Central memory CD8-positive, alpha-beta T cell (primary cell): Measurements from ENCODE around the gene DSG3.
"Not testable (repeated sequence)": the region's sequence is repeated elsewhere in the genome, so short reads cannot be mapped to it uniquely, and the experiment has no call there.

Source experiments
- ATAC-seq: fragments of 150-1000 bp; cut with Tn5 transposase; replicated peaks from 2 replicates; pipeline ENCODE4 v1.10.0; 2022; ENCODE audit warnings: mild to moderate bottlenecking, moderate FRiP score, moderate number of reproducible peaks; ENCODE audit not compliant: poor library complexity, severe bottlenecking; ENCODE audit errors: extremely low read depth
- DNase-seq, 2 donors: peaks; one replicate each; pipeline ENCODE4 v3.0.0; 2021; ENCODE audit warnings: low spot score in 2 of 2
- H3K27ac Mint-ChIP-seq: one replicate; pipeline ENCODE4 v1.8.0; 2022; ENCODE audit warnings: low read depth, mild to moderate bottlenecking, moderate library complexity, mixed read lengths
- H3K27me3 Mint-ChIP-seq: one replicate; pipeline ENCODE4 v1.8.0; 2022; ENCODE audit warnings: mixed read lengths
- H3K36me3 Mint-ChIP-seq: one replicate; pipeline ENCODE4 v1.8.0; 2022; ENCODE audit warnings: mild to moderate bottlenecking, moderate library complexity, mixed read lengths; ENCODE audit not compliant: insufficient read depth
- H3K4me1 Mint-ChIP-seq: one replicate; pipeline ENCODE4 v1.8.0; 2022; ENCODE audit warnings: mixed read lengths
- H3K4me3 Mint-ChIP-seq: one replicate; pipeline ENCODE4 v1.8.0; 2022; ENCODE audit warnings: mild to moderate bottlenecking, moderate library complexity, mixed read lengths
- H3K9me3 Mint-ChIP-seq: one replicate; pipeline ENCODE4 v1.8.0; 2022; ENCODE audit warnings: mixed read lengths

DSG3 gene

DNA sequence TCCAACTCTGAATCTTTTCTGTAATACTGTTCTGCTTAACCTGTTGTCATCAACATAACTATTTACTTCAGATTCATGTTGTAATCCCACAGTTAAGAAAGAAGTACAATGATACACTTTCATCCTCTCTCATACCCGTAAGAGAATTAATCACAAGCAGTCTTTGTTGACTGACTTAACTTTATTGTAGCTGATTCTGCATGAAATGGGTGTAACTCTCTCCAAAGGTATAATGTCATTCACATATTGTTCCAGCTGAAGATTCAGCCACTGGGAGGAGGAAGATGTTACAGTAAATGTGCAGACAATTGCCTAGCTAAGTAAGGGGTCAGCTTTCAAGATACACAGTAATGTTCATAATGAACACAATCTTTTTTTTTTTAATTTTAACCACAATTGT is 36.9 kb downstream of the DSG3 start:
- DNase-seq (no peak), ATAC-seq (no peak)
- Mint-ChIP-seq H3K27me3 (peaks cover 14% of the 10 kb centered on the region), H3K36me3 (no peaks in the 10 kb centered on the region), H3K4me3 (no peak overlapping the region), H3K9me3 (no peaks in the 10 kb centered on the region), H3K27ac (no peak overlapping the region), H3K4me1 (no peaks in the 10 kb centered on the region)

DNA sequence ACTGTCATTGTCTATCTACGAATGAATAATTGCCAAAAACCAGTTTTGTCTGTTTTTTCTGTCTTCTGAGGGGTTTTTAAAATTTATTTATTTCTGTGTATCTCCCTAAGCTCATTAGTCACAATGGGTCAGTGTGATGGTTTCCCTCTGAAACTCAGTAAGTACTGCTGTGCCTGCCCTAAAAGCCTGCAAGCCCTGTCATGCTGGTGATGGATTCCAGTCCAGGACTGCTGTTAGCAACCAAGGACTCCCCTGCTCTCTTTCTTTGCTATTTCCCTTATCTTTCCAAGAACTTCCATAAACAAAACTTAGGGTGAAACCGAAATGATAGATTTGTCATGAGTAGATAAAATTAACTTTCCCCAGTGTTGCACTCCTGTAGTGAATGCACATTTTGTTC is 38.6 kb downstream of the DSG3 start:
- Mint-ChIP-seq H3K36me3 (no peaks in the 10 kb centered on the region), H3K27me3 (peaks cover 14% of the 10 kb centered on the region), H3K4me3 (no peak overlapping the region), H3K27ac (no peak overlapping the region), H3K9me3 (no peaks in the 10 kb centered on the region), H3K4me1 (no peaks in the 10 kb centered on the region)
- ATAC-seq (no peak), DNase-seq (no peak)

DNA sequence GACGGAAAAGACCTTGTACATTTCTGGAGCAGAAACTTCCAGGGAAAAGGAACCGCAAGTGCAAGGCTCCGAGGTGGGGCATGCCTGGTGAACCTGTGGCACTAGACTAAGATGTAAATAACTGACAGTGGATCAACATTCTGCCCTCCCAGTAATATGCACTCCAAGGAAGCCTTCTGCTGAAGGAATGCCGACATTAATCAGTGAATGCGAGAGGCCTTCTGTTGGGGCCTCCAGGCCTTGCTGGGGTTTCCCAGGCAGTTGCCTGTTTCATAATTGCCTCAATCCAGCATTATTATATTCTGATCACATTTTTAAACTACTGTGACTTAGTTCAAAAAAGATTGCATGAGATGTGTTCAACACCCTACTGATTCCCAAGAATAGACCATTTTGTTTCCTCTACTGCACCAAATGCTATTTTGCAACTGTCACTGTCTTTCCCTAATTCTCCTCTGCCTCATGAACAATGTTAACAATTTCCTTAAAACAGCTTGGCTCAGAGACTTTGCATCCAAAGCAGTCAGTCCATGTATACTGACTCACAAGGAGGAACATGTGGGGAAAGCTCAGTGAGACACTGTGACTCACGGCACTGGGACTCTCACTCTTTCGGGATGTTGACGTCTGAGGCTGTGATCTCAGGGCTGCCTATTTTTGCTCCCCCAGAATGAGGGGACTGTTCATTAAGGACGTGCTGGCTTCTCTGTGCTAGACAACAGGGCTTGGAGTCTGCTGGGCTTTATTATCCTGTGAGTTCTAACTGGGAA is 39.9 kb downstream of the DSG3 start:
- no peak overlapping the region for H3K27ac Mint-ChIP-seq
- H3K36me3 Mint-ChIP-seq: no peaks in the 10 kb centered on the region
- no peaks in the 10 kb centered on the region for H3K4me1 Mint-ChIP-seq
- DNase-seq (no peak), ATAC-seq (no peak)
- peaks cover 14% of the 10 kb centered on the region for H3K27me3 Mint-ChIP-seq
- H3K9me3 Mint-ChIP-seq: no peaks in the 10 kb centered on the region
- no peak overlapping the region for H3K4me3 Mint-ChIP-seq

DNA sequence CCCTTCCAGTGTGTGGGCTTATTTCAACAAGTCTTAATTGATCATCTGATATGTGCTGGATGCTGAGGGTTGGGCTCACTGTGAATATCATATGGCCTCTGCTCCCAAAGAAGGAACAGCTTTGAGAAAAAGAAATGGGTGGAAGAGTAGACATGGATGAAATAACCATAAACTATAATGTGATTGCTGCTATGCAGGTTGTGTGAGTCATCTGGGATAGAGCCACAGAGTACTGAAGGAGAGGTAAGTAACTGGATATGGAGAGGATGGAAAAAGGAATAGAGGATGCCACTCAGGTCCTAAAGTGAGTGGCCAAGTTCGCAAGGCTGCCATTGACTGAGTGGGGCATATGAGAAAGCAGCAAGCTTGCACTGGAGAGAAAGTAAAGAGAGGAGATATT is 41.8 kb downstream of the DSG3 start:
- Mint-ChIP-seq H3K4me1 (no peaks in the 10 kb centered on the region), H3K27me3 (peaks cover 15% of the 10 kb centered on the region), H3K36me3 (no peaks in the 10 kb centered on the region), H3K9me3 (no peaks in the 10 kb centered on the region), H3K27ac (no peak overlapping the region), H3K4me3 (no peak overlapping the region)
- ATAC-seq (no peak), DNase-seq (no peak)

DNA sequence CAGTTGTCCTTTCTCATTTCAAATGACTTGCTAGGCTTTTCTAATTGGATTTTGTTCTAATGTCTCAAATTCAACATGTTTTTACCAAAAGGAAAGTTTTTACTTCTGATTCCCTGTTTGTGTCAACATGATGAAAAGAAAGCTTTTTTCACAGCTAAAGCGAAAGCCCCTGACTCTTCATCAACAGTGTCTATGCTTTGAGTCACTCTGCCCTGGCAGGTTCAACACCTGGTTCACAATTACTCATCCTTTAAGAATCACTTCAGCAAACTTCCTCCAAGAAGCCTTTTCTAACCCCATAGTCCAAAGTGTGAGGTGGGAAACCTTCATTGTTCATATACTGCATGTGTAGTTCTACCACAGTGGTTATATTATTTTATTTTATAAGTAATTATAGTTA is 42.8 kb downstream of the DSG3 start:
- H3K27me3 Mint-ChIP-seq: peaks cover 26% of the 10 kb centered on the region
- no peaks in the 10 kb centered on the region for H3K4me1 Mint-ChIP-seq
- DNase-seq (no peak), ATAC-seq (no peak)
- no peak overlapping the region for H3K27ac Mint-ChIP-seq
- H3K4me3 Mint-ChIP-seq: no peak overlapping the region
- H3K36me3 Mint-ChIP-seq: no peaks in the 10 kb centered on the region
- no peaks in the 10 kb centered on the region for H3K9me3 Mint-ChIP-seq

DNA sequence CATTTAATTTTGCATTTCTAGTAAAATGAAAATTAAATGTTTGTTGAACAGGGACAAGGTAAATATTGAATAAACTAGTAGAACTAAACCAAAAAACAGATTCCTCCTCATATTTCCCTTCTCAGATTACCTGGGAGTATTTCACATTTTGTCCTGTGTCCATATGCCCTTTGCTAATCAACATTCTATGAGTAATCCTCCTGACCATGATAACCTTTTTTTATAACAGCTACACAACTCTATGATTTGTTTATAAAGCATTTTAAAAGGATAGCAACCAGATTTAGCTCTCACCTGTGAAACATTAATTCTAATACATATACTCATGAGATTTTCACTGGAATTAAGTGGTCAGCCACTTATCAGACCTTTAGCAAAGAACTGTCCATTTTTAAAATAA is 43.3 kb downstream of the DSG3 start:
- no peak for DNase-seq
- no peak for ATAC-seq
- Mint-ChIP-seq H3K27ac (no peak overlapping the region), H3K27me3 (peaks cover 30% of the 10 kb centered on the region), H3K4me1 (no peaks in the 10 kb centered on the region), H3K9me3 (no peaks in the 10 kb centered on the region), H3K4me3 (no peak overlapping the region), H3K36me3 (no peaks in the 10 kb centered on the region)

DNA sequence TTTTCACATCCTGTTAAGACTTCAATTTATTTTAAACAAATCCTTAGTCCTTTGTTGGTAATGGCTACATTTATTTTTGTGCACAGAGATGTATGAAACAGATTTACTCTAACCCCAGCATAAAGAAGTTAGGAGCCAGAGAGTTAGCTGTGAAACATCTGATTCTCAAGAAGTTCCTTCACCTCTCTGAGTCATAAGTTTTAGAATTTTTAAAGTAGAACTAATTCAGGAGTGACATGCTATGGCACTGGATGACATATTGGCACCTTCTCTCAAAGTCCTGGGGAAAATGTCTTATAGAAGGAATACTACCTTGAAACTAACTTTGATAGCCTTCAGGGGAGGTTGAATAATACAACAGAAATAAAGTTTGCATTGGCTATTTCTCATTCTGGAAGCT is 44.0 kb downstream of the DSG3 start:
- Mint-ChIP-seq H3K4me3 (no peak overlapping the region), H3K36me3 (no peaks in the 10 kb centered on the region), H3K4me1 (no peaks in the 10 kb centered on the region), H3K27me3 (peaks cover 30% of the 10 kb centered on the region), H3K9me3 (no peaks in the 10 kb centered on the region), H3K27ac (no peak overlapping the region)
- ATAC-seq (no peak), DNase-seq (no peak)

DNA sequence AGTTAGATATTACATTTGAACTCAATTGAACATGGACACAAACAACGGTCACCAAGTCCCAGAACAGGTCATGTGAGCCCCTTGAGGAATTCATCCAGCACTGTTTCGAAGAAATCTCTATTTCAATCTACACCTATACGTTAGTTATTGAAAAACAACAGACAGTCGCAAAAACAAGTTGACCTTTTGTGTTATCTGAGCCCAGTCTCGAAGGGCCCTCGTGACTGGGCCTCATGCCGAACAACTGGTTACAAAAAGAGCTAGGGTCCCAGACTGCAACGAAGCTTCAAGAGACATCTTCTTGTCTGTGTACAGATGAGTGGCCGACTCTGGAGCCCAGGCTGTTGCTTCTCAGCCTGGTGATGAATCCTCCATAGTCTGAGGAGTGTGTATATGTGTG is 45.1 kb downstream of the DSG3 start:
- no peak for ATAC-seq
- Mint-ChIP-seq H3K27me3 (peaks cover 34% of the 10 kb centered on the region), H3K4me3 (no peak overlapping the region), H3K4me1 (no peaks in the 10 kb centered on the region), H3K9me3 (no peaks in the 10 kb centered on the region), H3K36me3 (no peaks in the 10 kb centered on the region), H3K27ac (no peak overlapping the region)
- no peak for DNase-seq

DNA sequence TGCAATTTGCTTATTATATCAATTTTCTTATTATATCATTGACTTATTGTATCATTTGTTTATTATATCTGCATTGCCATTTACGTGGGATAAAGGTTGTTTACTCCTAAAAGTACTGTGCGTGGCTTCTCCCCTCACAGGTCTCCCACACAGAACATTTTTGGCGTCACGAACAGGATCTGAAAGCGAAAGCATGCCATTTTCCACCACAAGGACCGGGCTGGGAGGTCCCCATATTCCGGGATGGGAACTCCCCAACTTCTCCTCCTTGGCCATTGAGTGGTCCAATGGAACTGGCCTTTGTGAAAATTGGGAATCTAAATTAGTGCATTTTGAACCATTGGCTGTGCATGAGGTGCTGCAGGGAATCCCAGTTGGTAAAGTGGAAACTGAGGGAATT is 45.6 kb downstream of the DSG3 start:
- H3K4me3 Mint-ChIP-seq: no peak overlapping the region
- ATAC-seq: no peak
- peaks cover 34% of the 10 kb centered on the region for H3K27me3 Mint-ChIP-seq
- H3K9me3 Mint-ChIP-seq: no peaks in the 10 kb centered on the region
- no peak for DNase-seq
- H3K27ac Mint-ChIP-seq: no peak overlapping the region
- H3K36me3 Mint-ChIP-seq: no peaks in the 10 kb centered on the region
- H3K4me1 Mint-ChIP-seq: no peaks in the 10 kb centered on the region

DNA sequence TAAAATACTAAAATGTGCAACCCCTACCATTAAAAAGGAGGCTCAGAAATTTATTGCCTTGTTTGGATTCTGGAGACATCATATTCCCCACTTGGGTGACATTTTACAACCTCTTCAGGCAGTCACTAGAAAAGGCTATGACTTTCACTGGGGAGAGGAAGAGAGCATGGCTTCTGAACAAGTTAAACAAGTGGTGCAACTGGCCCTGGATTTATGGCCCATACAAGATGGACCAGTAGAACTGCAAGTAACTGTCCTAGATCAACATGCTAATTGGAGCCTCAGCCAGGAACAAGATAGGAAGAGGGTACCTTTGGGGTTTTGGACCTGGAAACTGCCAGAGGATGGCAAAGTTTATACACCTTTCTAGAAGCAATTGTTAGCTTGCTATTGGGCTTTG is 46.4 kb downstream of the DSG3 start:
- Mint-ChIP-seq H3K36me3 (no peaks in the 10 kb centered on the region), H3K4me1 (no peaks in the 10 kb centered on the region), H3K27me3 (peaks cover 39% of the 10 kb centered on the region), H3K9me3 (no peaks in the 10 kb centered on the region), H3K4me3 (no peak overlapping the region), H3K27ac (no peak overlapping the region)
- no peak for DNase-seq
- ATAC-seq: no peak

DNA sequence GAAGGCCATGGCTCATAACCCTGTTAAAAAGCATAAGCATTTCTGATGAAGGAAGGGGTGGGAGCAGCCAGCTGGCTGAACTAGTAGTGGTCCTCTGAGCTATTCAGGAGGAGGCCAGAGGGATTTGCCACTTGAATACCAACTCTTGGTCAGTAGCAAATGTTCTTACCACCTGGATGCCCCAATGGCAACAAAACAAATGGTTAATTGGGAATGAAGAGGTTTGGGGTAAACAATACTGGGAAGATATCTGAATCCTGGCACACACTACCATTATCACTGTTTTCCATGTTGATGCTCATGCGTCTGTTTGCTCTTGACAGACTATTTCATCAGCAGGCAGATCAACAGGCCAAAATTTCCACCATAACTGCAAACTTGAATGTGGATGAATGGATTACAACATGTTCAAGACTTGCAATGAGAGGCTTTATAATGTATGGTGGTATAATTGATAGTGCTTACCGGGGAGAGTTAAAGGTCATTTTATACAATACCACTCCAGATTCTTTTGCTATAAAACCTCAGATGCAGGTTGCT is 47.2 kb downstream of the DSG3 start:
- ATAC-seq, H3K9me3 Mint-ChIP-seq, H3K36me3 Mint-ChIP-seq, H3K4me1 Mint-ChIP-seq, H3K27ac Mint-ChIP-seq, DNase-seq, H3K4me3 Mint-ChIP-seq: not testable (repeated sequence)
- peaks cover 46% of the 10 kb centered on the region for H3K27me3 Mint-ChIP-seq

DNA sequence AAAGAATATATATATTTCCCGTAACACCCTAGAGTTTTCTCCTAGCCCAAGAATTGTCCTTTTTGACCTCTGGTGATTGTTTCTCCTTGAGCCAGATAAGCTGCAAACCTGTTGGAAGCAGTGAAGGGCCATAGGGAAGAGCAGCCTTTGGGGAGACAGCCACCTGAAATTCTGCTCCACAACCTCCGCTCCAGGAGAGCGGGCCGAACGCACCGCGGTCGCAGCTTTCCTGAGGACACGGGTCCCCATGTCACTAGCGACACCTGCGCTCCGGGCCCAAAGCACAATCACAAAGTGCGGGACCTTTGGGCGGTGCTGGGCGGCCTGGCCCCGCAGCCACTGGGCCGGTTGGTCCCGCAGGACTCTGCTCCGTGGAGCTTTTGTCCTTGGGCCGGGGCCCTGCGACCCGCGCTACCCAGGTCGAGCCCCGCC is 49.9 kb downstream of the DSG3 start:
- no peak for ATAC-seq
- Mint-ChIP-seq H3K36me3 (no peaks in the 10 kb centered on the region), H3K4me3 (no peak overlapping the region), H3K9me3 (no peaks in the 10 kb centered on the region), H3K27ac (no peak overlapping the region), H3K4me1 (no peaks in the 10 kb centered on the region), H3K27me3 (peaks cover 57% of the 10 kb centered on the region)
- DNase-seq: no peak

DNA sequence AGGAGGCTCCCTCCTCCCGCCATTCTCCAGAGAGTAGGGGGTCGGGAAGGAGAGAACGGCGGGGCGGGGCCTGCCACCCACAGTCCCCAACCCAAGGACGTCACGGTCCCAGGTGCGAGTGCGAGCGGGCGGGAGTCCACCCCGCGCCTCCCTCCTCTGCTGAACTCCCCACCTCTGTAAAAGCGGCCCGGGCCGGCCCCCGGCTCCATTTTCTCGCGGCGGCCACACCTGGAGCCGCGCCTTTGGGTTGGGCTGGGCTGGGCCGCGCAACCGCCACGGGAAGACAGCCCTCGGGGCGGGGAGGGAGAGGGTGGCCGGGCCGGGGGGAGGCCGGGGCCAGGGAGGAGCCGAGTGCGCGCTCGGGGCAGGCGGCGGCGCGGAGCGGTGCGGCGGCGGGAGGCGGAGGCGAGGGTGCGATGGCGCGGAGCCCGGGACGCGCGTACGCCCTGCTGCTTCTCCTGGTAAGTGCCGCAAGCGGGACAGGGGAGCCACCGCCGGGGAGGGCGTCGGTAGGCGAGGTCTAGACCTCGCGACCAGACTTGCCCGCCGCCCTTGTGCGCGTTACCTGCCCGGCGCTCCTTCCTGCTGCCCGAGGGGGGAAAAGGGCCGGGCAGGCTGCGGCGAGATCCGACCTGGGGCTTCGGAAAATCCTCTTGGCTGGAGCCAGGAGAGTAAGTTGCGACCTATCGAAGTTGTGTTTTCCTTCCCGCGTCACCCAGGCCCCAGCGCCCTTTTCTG is 50.5 kb downstream of the DSG3 start, which contains the start of gene DSG2:
DSG2 (plus strand) TSS at position 342 of the 738 bp plus-strand sequence; CDS start at position 417, 75 bp downstream.
- peaks cover 57% of the 10 kb centered on the region for H3K27me3 Mint-ChIP-seq
- ATAC-seq: peak; percentile 22
- no peak within 1 kb of the TSS for H3K27ac Mint-ChIP-seq
- H3K4me3 Mint-ChIP-seq: peak within 1 kb of the TSS; percentile 34
- no peaks in the 10 kb centered on the region for H3K4me1 Mint-ChIP-seq
- H3K36me3 Mint-ChIP-seq: no peaks in the 10 kb centered on the region
- no peak for DNase-seq
- no peaks in the 10 kb centered on the region for H3K9me3 Mint-ChIP-seq
